Activated T-cell treated with anti-CD3 and anti-CD28 coated beads for 24 hours (primary cell): Measurements from ENCODE around the gene NFKBIL1.

Experiments used
- DNase-seq: peaks from one replicate; pipeline ENCODE4 v3.0.0-alpha.2; 2020; ENCODE audit warnings: low read depth

The NFKBIL1 gene

GRCh38 chr6:31559958-31560696 lies 12.7 kb downstream of the NFKBIL1 start:
- DNase-seq = no peak

GRCh38 chr6:31560697-31561058 lies 13.3 kb downstream of the NFKBIL1 start:
- DNase-seq = no peak

GRCh38 chr6:31567531-31568370 lies 20.3 kb downstream of the NFKBIL1 start:
- no peak for DNase-seq

- DNase-seq = peak; percentile 65
Measured at GRCh38 chr6:31568537-31568961, 21.1 kb downstream of the NFKBIL1 start.

GRCh38 chr6:31569861-31570536 lies 22.6 kb downstream of the NFKBIL1 start:
- no peak for DNase-seq

- peak; percentile 76 for DNase-seq
Measured at GRCh38 chr6:31572041-31572911, 24.9 kb downstream of the NFKBIL1 start, which contains the start of gene LTA. LTA (plus strand) TSS chr6:31572289; CDS start chr6:31572743, 454 bp downstream.

- DNase-seq = no peak
Measured at GRCh38 chr6:31573239-31574105, 26.1 kb downstream of the NFKBIL1 start.

GRCh38 chr6:31574106-31575061 lies 27.0 kb downstream of the NFKBIL1 start:
- DNase-seq = no peak

GRCh38 chr6:31575335-31575901 lies 28.0 kb downstream of the NFKBIL1 start, which contains the start of gene TNF:
TNF (plus strand) TSS chr6:31575565; CDS start chr6:31575742, 177 bp downstream.
- DNase-seq = peak; percentile 85

GRCh38 chr6:31575952-31576685 lies 28.7 kb downstream of the NFKBIL1 start:
- no peak for DNase-seq

- DNase-seq = no peak
Measured at GRCh38 chr6:31576897-31577578, 29.6 kb downstream of the NFKBIL1 start.

GRCh38 chr6:31577579-31577966 lies 30.2 kb downstream of the NFKBIL1 start:
- DNase-seq = no peak

- no peak for DNase-seq
Measured at GRCh38 chr6:31578184-31579118, 31.0 kb downstream of the NFKBIL1 start.

- DNase-seq = no peak
Measured at GRCh38 chr6:31579119-31579505, 31.7 kb downstream of the NFKBIL1 start.

GRCh38 chr6:31579546-31580437 lies 32.4 kb downstream of the NFKBIL1 start:
- no peak for DNase-seq

GRCh38 chr6:31580438-31580740 lies 33.0 kb downstream of the NFKBIL1 start:
- DNase-seq = no peak
